SU-DHL-6 (cell line): ENCODE measurements around the gene KREMEN1.

Experiments
- H2AFZ ChIP-seq: fragments of 200-600 bp; sonication (generic); 2 replicates; pipeline ENCODE4 v1.6.1; 2014; ENCODE audit warnings: low read depth, mild to moderate bottlenecking, moderate library complexity, mixed read lengths, antibody characterized with exemption, low read length; ENCODE audit not compliant: severe bottlenecking
- H3F3A ChIP-seq: fragments of 200-600 bp; shearing (Covaris generic); 2 replicates; pipeline ENCODE4 v1.6.0; 2016; ENCODE audit warnings: antibody characterized with exemption, mild to moderate bottlenecking; ENCODE audit not compliant: insufficient read depth
- H3K27ac ChIP-seq: fragments of 200-600 bp; sonication (generic); 2 replicates; pipeline ENCODE4 v1.5.1; 2016; ENCODE audit warnings: low read depth, mild to moderate bottlenecking, low read length, moderate library complexity, mixed read lengths
- H3K27me3 ChIP-seq: fragments of 200-600 bp; sonication (generic), shearing (Covaris generic); 2 replicates; pipeline ENCODE4 v1.6.0; 2014; ENCODE audit warnings: mild to moderate bottlenecking, low read length
- H3K36me3 ChIP-seq: fragments of 200-600 bp; sonication (generic); 2 replicates; pipeline ENCODE4 v1.6.1; 2014; ENCODE audit warnings: mild to moderate bottlenecking, low read length, mixed read lengths
- H3K4me2 ChIP-seq: fragments of 300-600, 200-600 bp; shearing (Covaris generic), sonication (generic); 2 replicates; pipeline ENCODE4 v1.6.0; 2014; ENCODE audit warnings: low read length, low read depth, mild to moderate bottlenecking; ENCODE audit not compliant: poor library complexity, severe bottlenecking
- H3K4me3 ChIP-seq: fragments of 200-600 bp; sonication (generic); 2 replicates; pipeline ENCODE4 v1.5.1; 2014; ENCODE audit warnings: antibody characterized with exemption, low read length, mild to moderate bottlenecking, mixed read lengths; ENCODE audit not compliant: insufficient read depth, poor library complexity, severe bottlenecking
- H3K79me2 ChIP-seq: fragments of 200-600 bp; sonication (generic); 2 replicates; pipeline ENCODE4 v1.6.1; 2014; ENCODE audit warnings: mild to moderate bottlenecking, low read length, moderate library complexity; ENCODE audit not compliant: insufficient read depth
- H3K9ac ChIP-seq: fragments of 200-600 bp; sonication (generic); 2 replicates; pipeline ENCODE4 v1.7.0; 2014; ENCODE audit warnings: mild to moderate bottlenecking, low read length
- H3K9me2 ChIP-seq: fragments of 200-600 bp; sonication (generic); replicated peaks from 2 replicates; pipeline ENCODE4 v1.6.1; 2014; ENCODE audit warnings: low read length; ENCODE audit not compliant: insufficient read depth
- H3K9me3 ChIP-seq: fragments of 200-600 bp; sonication (generic); 2 replicates; pipeline ENCODE4 v1.6.1; 2014; ENCODE audit warnings: low read length, mixed read lengths; ENCODE audit not compliant: insufficient read depth
- H4K20me1 ChIP-seq: fragments of 200-600 bp; sonication (generic); 2 replicates; pipeline ENCODE4 v1.6.1; 2014; ENCODE audit warnings: low read depth, mild to moderate bottlenecking, antibody characterized with exemption, low read length, moderate library complexity, mixed read lengths
- EZH2phosphoT487 ChIP-seq: fragments of 200-600 bp; sonication (generic), shearing (Covaris generic); conservative IDR thresholded peaks from 2 replicates; pipeline ENCODE4 v1.6.1; 2018; ENCODE audit warnings: mild to moderate bottlenecking, antibody characterized with exemption, low read length, moderate library complexity, mixed read lengths
- TF ChIP-seq, protein P1 (sequence below): fragments of 200-600 bp; sonication (generic); IDR thresholded peaks from one replicate; pipeline ENCODE4 v1.5.1; 2017; ENCODE audit warnings: antibody characterized with exemption, mild to moderate bottlenecking, low read length, moderate library complexity; ENCODE audit not compliant: insufficient read depth, poor library complexity, severe bottlenecking

KREMEN1 gene

DNA sequence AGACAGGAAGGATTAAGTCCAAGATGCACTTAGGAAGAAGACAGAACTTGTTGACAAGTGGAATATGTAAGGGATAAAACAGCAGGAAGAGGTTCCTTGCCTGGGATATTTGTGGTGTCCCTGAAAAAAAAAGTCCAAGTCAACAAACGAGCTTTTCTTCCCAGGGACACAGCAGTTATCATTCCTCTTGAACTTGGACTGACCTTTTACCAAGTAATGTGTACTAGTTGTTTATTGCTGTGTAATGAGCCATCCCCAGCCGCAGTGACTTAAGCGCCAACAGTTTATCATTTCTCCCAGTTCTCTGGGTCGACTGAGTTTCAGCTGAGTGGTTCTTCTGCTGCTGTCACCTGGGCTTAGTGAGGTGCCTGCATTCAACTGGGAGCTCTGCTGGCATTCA lies 37.0 kb downstream of the KREMEN1 start:
- H4K20me1 ChIP-seq = no peaks in the 10 kb centered on the region
- H3K9me2 ChIP-seq = no peaks in the 10 kb centered on the region
- no peaks in the 10 kb centered on the region for H3K36me3 ChIP-seq
- H3K27me3 ChIP-seq = no peaks in the 10 kb centered on the region
- no peak overlapping the region for H3K4me2 ChIP-seq
- TF ChIP-seq, protein P1, sequence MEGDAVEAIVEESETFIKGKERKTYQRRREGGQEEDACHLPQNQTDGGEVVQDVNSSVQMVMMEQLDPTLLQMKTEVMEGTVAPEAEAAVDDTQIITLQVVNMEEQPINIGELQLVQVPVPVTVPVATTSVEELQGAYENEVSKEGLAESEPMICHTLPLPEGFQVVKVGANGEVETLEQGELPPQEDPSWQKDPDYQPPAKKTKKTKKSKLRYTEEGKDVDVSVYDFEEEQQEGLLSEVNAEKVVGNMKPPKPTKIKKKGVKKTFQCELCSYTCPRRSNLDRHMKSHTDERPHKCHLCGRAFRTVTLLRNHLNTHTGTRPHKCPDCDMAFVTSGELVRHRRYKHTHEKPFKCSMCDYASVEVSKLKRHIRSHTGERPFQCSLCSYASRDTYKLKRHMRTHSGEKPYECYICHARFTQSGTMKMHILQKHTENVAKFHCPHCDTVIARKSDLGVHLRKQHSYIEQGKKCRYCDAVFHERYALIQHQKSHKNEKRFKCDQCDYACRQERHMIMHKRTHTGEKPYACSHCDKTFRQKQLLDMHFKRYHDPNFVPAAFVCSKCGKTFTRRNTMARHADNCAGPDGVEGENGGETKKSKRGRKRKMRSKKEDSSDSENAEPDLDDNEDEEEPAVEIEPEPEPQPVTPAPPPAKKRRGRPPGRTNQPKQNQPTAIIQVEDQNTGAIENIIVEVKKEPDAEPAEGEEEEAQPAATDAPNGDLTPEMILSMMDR = no peak
- TF ChIP-seq EZH2phosphoT487 = no peak
- H3K79me2 ChIP-seq = no peaks in the 10 kb centered on the region
- H2AFZ ChIP-seq = no peak overlapping the region
- H3K9ac ChIP-seq = no peak overlapping the region
- H3K27ac ChIP-seq = no peak overlapping the region
- H3F3A ChIP-seq = no peaks in the 10 kb centered on the region
- no peaks in the 10 kb centered on the region for H3K9me3 ChIP-seq
- no peak overlapping the region for H3K4me3 ChIP-seq

DNA sequence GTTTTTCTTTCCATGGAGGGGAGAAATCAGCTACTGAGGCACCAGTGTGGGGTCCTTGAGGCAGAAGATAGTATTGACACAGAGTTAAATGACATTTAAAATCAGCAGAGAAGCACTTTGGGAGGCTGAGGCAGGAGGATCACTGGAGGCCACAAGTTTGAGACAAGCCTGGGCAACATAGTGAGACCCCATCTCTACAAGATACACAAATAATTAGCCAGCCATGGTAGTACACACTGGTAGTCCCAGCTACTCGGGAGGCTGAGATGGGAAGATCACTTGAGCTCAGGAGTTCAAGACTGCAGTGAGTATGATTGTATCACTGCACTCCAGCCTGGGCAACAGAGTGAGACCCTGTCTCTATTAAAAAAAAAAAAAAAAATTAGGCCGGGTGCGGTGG lies 38.1 kb downstream of the KREMEN1 start:
- no peak overlapping the region for H3K4me2 ChIP-seq

DNA sequence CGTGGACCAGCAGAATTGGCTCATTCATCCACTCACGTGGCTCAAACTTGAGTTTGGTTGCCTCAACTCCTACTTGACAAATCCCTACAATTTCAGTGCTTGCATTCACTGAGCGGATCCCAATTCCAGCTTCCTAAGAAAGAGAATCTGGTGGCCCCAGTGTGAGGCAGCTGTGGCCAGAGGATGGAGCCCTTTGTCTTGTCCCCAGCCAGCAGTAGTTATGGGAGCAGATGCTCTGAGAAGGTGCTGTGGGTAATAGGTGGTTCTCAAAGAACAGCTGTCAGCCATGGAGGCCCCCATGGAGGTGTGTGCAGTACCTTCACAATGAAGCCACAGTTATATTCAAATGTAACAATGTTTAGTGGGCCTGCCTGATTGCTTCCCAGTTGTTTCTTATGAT lies 39.3 kb downstream of the KREMEN1 start:
- Histone ChIP-seq H3K9me2 (no peaks in the 10 kb centered on the region), H3K27me3 (no peaks in the 10 kb centered on the region), H2AFZ (no peak overlapping the region), H4K20me1 (no peaks in the 10 kb centered on the region), H3K27ac (no peak overlapping the region), H3K4me3 (no peak overlapping the region), H3K9ac (no peak overlapping the region), H3K36me3 (no peaks in the 10 kb centered on the region), H3K4me2 (no peak overlapping the region), H3F3A (no peaks in the 10 kb centered on the region), H3K79me2 (no peaks in the 10 kb centered on the region), H3K9me3 (no peaks in the 10 kb centered on the region)
- TF ChIP-seq EZH2phosphoT487 = no peak
- TF ChIP-seq, protein P1 = no peak

More for the DNA sequence above, 38.1 kb downstream of the KREMEN1 start:
- H3K36me3 ChIP-seq = no peaks in the 10 kb centered on the region
- no peaks in the 10 kb centered on the region for H3K27me3 ChIP-seq
- H3F3A ChIP-seq = no peaks in the 10 kb centered on the region
- no peaks in the 10 kb centered on the region for H3K79me2 ChIP-seq
- TF ChIP-seq, protein P1 = no peak
- no peak for TF ChIP-seq EZH2phosphoT487
- no peak overlapping the region for H3K9ac ChIP-seq
- no peak overlapping the region for H3K4me3 ChIP-seq
- no peaks in the 10 kb centered on the region for H4K20me1 ChIP-seq
- no peaks in the 10 kb centered on the region for H3K9me3 ChIP-seq
- H3K9me2 ChIP-seq = no peaks in the 10 kb centered on the region
- no peak overlapping the region for H2AFZ ChIP-seq
- no peak overlapping the region for H3K27ac ChIP-seq
